Fibroblast of lung (primary cell): ENCODE results near the gene MCF2L.

Source experiments
- EZH2 ChIP-seq: IDR thresholded peaks from 2 replicates; pipeline ENCODE4 v1.5.1; 2012; ENCODE audit warnings: low read length, control low read depth, mild to moderate bottlenecking; ENCODE audit errors: missing control alignments
- TF ChIP-seq, protein P1 (sequence below), 2 donors: IDR thresholded peaks in 1 of 2; conservative IDR thresholded peaks in 1 of 2; 1 replicate in 1 of 2; 2 replicates in 1 of 2; pipeline ENCODE4 v1.5.1; 2011 to 2012; ENCODE audit warnings: low read length in 2 of 2, control low read depth in 1 of 2, inconsistent platforms in 1 of 2, low read depth in 1 of 2, mild to moderate bottlenecking in 1 of 2

DNA sequence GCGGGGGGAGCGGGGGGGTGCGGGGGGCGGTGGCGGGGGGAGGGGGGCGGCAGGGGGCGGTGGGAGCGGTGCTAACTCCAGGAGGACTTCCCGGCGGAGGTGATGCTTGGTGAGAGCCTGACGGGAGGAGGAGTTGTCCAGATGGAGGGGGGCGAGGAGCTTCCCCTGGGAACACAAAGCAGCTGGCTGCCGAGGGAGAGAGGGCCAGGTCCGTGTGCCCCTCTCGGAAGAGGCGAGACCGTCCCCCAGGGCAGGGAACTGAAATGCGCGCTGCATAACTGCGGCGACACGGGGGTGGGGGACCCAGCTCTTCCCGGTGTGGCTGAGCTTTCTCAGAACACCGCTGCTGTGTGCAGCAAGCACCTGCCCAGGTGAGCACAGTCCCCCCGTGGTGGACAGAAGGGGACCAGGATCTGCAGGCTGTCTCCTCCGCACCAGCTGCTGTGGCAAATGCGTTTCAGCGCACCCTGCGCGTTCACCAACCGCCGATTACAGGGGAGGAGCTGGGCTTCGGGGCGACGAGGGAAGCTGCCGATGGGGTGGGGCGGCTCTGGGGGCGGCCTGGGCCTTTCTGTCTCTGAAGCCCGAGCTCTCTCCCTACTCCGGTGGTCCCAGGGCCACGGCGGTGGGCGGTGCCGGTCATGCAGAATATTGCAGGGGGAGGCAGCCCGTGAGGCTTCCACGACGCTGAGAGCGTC is 81.9 kb downstream of the MCF2L start:
- TF ChIP-seq, protein P1, sequence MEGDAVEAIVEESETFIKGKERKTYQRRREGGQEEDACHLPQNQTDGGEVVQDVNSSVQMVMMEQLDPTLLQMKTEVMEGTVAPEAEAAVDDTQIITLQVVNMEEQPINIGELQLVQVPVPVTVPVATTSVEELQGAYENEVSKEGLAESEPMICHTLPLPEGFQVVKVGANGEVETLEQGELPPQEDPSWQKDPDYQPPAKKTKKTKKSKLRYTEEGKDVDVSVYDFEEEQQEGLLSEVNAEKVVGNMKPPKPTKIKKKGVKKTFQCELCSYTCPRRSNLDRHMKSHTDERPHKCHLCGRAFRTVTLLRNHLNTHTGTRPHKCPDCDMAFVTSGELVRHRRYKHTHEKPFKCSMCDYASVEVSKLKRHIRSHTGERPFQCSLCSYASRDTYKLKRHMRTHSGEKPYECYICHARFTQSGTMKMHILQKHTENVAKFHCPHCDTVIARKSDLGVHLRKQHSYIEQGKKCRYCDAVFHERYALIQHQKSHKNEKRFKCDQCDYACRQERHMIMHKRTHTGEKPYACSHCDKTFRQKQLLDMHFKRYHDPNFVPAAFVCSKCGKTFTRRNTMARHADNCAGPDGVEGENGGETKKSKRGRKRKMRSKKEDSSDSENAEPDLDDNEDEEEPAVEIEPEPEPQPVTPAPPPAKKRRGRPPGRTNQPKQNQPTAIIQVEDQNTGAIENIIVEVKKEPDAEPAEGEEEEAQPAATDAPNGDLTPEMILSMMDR (conservative IDR thresholded peaks at IDR 0.05 in 1 of 2, IDR thresholded peaks at IDR 0.05 in 1 of 2; ENCODE audit: low read depth in 1 of 2, low read length in 2 of 2), result no peak
- peak; percentile 89 for TF ChIP-seq EZH2
